NCI-H1436 treated with DMSO at 0.1 percent for 48 hours (cell line): ENCODE data around the gene LINC00632.
"Not testable (repeated sequence)": the region's sequence is repeated elsewhere in the genome, so short reads cannot be mapped to it uniquely, and the experiment has no call there.

ENCODE experiments used
- DNase-seq: peaks from one replicate; lab custom pipeline; 2025; lab: John Stamatoyannopoulos, UW

Gene LINC00632

DNA sequence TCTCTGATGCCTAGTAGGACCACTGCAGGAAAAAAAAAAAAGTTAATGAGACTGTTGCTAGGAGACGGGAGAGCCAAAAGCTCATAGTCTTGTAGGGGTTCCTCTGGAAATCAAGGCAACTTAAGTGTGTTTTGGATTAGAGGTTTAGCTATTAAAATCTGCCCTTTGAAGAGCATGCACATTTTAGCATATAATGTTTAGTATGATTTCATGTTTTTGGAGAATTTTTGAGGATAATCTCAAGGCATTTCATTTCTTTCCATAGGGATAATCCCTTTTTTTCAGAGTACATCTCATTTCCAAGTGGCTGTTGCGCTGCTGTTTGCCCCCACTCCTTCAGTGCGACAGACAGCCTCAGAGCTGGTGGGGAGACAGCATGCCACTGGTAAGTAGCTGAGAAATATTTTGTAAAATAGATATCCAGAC lies at the start of gene LINC00632:
TSS of gene LINC00632 (plus strand) at position 339 of the 426 bp plus-strand sequence.
- DNase-seq = no peak

DNA sequence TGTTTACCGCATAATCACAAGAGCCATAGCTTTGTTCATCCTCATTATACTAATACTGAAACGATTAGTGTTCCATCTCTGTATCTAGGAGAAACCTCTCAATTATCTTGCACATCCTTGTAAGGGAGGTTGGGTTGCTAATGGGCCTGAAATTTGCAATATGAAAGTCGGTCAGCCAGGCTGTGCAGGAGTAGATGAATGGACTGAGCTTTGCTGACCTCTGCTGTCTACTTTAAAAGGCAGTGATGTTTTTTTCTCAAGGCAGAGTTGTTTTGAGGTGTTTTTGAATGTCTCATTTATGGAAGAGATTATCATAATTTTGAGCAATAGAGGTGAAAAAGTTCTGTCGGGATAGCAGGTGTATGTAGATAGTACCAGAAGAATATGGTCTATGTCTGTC lies 47.9 kb upstream of the LINC00632 start:
- DNase-seq = no peak

DNA sequence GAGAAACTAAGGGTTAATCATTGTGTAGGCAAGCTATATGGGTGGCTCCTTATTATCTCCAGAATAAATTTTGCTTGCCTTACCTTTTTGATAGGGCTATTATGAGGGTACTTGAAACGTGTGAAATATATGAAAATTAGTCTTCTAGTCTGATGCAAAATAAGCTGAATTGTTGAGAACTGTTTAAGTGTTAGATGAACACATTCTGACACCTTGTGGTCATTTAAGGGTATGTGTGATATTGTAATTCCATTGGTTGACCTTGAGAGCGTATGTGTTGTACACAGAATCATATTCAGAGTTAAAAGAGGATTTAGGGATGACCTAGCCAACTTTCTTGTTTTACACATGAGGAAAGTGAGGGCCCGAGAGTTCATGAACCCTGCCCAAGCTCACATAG lies 44.6 kb upstream of the LINC00632 start:
- DNase-seq = no peak

DNA sequence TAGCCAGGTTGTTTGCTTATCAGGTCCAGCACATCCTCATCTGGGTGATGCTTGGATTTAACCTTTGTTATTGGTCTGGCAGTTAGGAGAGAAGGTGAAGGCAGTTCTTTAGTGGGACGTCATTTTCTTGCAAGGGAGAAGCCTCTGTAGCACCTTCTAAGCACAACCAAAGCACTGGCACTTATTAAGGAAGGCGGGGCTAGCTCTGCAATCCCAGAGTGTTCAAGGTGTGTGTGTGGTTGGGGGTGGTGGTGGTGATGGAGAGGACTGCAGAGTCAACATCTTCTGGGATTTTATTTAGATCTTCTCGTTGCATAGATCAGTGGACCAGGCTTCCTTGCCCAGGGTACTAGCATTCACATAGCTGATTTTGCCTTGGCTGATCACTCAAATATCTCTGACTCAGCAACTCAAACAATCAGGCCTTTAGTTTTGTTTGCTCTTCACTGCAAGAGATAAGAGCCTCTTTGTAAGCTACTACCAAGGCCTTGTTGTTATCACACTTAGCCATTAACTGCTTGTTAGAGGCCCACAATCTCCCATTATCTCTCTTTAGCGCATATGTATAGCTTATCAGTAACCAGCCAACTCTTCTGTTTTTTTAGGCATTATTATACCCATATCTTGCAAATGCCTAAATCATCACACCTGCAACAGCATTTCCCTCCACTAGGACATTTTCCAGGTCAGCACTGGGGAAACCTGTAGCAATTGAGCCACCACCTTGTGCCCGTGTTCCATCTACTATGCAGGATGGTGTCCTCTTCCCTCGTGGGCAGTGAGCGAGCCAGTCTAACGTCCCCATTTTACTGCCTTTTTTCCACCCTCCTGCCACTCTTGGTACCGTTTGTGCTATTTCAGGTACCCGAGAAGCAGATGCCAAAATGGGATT lies 36.5 kb upstream of the LINC00632 start:
- no peak for DNase-seq

DNA sequence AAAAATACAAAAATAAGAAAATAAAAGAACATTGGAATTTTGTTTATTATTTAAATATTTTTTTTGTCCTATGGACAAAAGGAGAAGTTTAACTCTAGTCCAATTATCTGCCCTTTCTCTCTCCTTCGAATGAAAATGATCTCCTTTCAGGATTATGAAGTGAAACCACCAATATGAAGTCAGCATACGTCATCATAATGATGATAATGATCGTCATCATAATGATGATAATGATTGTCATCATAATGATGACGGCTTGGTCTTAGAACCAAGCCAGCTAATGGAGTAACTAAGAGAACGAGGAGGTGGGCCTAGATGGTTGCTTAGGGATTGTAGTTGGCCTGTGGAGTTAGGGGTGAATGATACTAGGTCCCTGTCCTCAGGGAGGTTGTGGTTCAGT lies 21.9 kb upstream of the LINC00632 start:
- no peak for DNase-seq

DNA sequence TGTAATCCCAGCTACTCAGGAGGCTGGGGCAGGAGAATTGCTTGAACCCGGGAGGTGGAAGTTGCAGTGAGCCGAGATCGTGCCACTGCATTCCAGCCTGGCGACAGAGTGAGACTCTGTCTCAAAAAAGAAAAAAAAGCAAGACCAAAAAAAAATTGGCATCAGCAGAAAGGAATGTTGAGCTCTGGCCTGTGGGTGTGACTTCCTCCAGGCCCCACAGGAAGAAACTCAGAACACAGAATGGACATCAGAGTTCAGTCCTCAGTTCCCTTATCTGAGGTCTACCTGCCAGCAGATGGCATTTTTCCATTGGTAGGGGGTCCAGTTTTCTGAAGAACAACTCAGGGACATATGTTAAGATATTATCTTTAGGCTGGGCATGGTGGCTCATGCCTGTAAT lies 18.0 kb upstream of the LINC00632 start:
- not testable (repeated sequence) for DNase-seq

DNA sequence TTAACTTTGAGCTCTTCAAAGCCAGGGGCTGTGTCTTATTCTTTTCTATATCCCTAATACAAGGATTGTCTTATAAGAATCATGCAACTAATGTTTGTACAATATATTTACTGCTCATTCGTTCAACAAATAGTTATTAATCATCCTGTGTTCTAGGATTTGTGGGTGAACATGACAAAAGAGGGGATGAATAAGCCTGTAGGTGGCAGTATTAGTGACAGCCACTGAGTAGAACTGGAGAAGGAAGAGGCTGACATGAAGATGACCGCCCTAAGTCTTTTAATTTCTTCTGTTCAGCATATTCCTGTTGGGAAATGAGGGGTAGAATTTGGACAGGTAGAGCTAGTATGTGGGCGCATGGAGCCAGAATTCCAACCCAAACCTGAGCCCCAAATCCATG lies 11.9 kb upstream of the LINC00632 start:
- DNase-seq = no peak

DNA sequence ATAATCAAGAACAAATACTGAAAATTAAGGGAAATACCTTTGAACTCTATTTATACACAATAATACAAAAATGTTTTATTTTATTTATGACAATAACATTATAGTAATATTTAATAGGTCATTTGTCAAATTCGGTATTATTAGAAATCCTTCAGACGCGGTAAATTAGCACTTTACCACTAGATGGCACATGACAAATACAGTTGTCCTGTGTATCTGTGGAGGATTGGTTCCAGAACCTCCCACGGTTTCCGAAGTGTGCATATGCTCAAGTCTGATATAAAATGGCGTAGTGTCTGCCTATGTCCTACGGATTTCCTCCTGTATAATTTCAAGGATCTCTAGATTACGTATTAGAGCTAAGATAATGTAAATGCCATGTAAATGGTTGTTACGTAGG lies 8.1 kb upstream of the LINC00632 start:
- DNase-seq = no peak

DNA sequence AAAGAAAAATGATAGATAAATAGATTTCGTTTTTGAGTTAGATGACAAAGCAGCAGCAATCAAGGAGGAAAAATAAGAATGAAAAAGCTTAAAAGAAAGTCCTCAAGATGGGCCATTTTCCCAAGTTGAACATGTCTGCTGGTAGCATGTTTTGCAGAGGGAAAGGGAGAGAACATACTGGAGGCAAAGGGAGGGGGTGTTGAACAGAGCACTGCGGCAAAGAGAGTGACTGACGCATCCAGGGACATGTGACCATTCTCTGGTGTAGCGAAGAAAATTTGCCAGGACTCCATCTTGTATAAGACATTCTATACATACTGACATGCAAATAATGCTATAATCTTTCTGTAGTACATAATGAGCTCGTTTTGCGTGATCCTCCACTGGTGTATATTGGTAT lies 1.2 kb downstream of the LINC00632 start:
- no peak for DNase-seq

DNA sequence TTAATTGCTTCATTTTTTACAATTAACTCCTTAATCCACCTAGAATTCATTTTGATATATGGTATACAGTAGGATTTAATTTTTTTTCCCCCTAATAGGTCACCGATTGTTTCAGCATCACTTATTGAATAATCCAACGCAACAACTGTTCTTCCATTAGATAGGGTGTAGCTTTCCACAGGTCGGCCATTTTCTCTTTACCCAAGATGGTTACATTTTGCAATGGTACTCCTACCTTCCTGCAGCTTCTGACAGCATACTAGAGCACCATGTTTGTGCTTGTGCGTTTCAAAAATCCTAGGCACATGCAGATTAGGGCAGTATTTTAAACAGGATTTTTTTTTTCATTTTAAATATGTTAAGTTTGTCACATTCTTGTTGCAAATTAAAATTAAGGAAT lies 2.3 kb downstream of the LINC00632 start:
- DNase-seq = no peak

DNA sequence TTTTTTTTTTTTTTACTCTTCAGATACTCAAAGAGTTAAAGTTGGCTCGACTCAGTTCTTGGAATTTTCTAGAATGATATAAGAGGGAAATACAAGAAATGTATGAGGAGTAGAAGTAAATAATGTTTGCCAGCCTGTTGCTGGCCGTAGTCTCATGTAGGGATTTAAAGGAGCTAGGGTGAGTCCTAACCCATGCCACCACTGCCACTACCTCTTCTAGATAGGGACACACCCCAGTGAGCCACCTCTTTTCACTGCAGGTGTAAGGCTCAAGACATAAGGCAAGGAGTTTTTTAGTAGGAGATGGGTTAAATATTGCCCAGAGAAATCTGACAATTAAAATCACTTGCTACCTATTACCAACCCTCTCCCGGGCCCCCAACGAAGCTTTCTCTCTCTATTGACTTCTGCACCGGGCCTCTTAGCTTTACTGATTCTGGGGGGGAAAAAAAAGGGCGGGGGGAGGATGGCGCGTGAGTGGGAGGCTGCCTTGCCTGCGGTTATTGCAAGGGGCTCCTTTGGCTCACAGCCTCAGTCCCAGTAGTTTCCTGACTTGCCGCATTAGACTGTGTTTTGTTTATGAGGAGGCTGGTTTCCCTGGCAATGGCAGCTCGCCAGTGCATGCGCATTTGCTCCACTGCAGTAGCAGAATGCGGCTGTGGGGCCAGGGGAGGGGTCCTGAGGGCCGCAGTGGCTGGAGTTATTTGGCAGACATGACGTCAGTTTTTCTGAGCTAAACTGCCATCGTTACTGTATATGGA lies 3.0 kb downstream of the LINC00632 start:
- DNase-seq = no peak

DNA sequence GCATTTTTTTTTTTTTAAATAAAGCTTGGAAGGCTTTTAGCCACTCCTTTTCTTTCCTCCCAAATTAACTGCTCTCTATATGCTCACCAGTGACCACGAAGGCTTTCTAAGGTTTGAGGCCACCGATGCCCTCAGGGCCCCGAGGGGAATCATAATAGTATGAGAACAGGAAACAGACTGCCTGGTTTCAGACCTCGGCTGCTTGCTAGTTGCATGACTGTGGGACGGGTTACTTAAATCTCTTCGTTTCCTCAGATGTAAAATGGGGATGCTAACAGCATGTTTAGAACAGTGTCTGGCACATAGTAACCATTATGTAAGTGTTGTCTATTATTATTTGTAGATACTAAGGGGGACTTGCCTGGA lies 3.6 kb downstream of the LINC00632 start:
- no peak for DNase-seq

DNA sequence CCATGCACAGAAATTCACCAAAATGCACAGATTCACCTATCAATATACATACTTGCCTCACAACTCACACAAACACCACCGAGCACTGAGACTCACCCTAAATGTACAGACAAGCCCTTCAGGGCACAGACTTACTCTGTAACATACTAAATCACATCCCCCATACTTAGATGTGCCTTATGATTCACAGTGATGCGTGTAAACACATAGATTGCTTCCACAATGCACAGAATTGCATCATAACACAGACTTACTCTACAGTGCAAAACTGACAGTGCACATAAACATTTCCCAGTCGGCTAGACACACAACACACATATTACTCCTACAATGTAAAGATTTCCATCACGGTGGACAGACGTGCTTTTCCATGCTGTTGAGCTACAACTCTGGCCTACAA lies 6.2 kb downstream of the LINC00632 start:
- no peak for DNase-seq

DNA sequence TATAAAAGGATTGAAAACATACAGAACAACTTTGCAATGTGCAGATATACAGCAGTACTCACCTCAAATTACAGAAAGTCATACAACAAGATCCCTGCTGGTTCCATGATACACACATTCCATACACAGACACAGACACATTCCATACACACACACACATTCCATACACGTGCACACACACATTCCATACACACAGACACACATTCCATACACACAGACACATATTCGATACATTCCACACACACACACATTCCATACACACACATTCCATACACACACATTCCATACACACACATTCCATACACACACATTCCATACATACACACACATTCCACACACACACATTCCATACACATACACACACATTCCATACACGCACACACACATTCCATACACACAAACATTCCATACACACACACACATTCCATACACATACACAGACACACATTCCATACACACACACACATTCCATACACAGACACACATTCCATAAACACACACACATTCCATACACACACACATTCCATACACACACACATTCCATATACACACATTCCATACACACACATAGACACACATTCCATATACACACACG lies 13.7 kb downstream of the LINC00632 start:
- DNase-seq = no peak

DNA sequence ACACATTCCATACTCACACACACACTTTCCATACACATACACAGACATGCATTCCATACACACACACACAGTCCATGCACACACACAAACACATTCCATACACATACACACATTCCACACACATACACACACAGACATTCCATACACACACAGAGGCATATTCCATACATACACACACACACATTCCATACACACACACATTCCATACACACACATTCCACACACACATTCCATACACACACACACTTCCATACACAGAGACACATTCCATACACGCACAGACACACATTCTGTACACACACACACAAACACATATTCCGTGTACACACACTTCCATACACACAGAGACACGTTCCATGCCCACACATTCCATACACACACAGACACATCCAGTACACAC lies 14.8 kb downstream of the LINC00632 start:
- DNase-seq = no peak

DNA sequence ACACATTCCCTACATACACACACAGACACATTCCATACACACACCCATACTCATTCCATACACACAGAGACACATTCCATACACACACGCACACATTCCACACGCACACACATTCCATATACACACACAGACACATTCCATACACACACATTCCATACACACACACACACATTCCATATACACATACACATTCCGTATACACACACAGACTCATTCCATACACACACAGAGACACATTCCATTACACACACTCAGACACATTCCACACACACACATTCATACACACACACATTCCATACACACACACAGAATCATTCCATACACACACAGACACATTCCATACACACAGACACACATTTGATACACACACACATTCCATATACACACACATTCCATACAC lies 15.2 kb downstream of the LINC00632 start:
- DNase-seq = no peak

DNA sequence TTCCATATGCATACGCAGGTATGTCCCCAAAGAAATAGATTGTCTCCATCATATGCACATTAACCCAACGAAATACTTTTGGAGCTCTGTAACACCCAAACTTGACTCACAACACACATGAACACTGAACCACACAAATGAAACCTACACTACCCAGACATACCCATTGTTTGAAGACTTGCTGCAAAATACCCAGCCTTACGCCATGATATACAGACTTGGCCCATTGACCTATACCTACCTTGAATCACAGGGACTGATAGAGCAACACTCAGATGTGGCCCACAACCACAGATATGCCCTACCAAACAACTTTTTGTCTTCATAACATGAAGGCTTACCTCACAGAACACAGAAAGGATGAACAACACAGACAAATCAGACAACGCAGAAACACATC lies 15.9 kb downstream of the LINC00632 start:
- DNase-seq = no peak

DNA sequence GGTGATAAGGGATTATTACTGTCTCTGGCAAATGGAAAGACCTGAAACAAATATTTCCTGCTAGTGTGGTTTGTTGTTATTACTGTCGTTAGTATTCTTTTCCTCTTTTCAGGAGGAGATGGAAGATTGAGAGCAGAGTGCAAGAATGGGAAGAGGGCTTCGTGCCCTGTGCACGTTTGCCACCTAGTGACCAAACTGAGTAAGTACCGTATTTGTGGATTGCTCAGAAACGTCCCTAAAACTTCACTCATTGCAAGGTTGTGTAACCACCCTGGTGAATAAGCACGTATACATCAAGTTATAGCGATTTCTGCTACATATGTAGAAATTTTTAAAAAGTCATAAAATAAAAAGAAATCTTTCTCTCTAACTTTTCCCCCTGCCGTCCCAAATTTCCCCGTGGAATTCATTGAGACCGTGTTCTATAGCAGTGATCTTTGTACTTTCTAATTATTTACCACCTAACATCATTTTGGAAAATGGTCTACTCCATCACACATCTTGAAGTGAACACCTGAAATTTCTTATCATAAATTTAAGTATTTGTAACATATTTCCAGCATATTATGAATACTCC lies 24.3 kb downstream of the LINC00632 start:
- DNase-seq = no peak

DNA sequence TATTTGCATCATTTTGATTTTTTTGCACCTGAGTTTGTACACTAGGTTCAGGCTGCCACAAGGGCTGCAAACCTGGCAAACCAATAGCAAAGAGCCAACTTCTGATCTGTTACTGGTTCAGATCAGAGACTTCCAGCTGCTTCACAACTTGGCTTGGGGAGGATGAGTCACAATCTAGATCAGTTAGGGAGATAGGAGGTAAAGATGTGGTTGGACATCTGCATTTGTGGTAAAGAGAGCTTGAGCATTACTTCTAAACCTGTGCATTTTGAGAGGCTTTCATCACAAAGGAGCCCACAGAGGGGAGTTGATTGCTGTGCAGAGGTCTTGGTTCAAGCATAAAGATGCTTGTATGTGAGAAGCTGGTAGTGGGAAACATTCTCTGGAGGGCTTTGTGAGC lies 34.5 kb downstream of the LINC00632 start:
- no peak for DNase-seq

DNA sequence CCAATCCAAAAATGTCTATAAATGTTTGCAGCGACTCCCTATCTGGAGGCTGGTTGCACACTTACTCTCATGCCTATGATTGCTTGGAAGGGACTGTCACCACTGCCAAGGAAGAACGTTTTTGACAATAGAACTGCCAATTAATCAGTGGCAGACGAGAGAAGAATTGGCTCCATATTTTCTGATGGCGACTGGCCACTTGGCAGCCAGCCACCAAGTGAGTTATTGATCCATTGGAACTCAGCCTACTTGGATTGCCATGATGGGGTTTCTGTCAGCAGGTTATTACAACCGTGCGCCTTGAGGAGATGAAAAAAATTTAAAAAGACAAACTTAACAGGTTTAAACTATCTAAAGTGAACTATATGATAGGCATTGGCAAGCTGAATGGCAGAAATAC lies 47.4 kb downstream of the LINC00632 start:
- DNase-seq = no peak

DNA sequence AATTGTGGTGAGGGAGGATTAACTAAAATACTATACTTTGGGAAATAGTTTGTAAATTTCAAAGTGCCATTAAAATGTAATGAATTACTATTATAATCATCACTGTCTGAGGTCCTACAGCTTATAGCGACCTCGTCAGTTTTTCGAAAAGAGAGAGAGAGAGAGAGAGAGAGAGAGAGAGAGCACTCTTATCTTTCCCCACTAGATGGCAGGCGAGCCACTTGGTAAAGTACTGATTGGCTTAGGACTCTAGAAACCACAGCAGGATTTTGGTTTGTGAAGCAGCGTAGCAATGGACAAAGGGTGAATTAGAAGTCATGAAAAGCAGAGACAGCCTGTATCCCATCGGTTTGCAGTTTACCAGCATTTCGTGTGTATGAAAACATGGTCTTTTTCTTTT lies 52.5 kb downstream of the LINC00632 start:
- no peak for DNase-seq

DNA sequence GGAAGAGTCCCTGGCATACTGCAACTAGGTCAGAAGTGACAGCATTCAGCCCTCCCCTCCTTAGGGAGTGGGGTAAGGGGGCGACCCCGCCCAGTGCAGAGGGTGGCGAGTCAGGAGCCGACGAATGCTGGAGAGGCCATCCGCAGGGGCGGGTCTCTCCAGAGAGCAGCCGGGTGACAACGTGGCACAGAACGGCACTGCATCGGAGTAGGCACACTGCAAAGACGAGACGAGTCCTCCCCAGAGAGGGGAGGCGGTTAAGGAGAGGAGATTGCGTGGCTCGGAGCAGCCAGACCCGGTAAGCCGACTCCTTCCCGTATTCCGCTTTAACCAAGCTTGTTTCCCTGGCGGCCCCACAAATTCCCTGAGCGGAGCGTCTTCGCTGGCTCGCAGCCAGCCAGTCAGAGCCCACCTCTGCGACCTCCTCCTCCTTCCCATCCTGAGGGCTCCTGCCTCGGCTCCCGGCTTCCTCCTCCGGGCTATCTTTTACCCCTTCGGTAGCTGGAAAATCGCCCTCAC lies 54.9 kb downstream of the LINC00632 start:
- no peak for DNase-seq
